HG02885 (cell line): ENCODE results near the gene LRRC10.
"Not testable (repeated sequence)": the region's sequence is repeated elsewhere in the genome, so short reads cannot be mapped to it uniquely, and the experiment has no call there.

Experiments
- ATAC-seq: cut with Tn5 transposase; IDR thresholded peaks from one replicate; pipeline ENCODE4 v1.9.1; 2021; ENCODE audit warnings: mild to moderate bottlenecking; ENCODE audit not compliant: unreplicated experiment, poor library complexity

Gene LRRC10

DNA sequence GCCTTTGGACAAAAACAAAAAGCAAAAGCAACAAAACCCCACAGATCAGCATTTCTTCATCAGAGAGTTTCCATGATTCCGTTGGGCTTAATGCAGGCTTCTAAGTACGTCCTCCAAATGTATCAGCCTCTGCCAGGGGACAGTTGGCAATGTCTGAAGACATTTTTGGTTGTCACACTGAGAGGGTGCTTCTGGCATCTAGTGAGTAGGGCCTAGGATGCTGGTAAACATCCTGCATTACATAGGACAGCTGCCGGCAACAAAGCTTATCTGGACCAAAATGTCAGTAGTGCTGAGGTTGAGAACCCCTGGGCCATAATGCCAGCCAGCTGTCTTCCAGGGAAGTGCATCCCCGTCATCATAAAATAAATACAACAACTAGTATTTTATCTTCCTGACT, 9.4 kb upstream of the LRRC10 start:
- no peak for ATAC-seq

DNA sequence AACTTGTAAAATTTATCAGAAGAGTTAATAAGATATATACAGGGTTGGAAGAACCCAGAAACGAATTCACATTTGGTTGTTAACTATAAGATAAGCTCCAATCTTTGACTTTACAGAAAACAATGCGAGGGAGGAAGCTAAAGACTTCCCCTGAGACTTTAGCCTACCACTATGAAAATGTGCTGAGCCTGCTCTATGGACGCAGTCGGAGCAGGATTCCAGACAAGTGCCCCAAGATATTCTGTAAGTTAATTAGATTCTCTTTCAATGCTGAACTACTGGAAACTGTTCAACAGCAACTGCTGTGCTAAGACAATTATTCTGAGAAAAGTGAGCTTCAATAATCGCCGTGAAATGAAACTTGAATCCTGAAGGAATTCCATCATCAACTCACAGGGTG, 8.3 kb upstream of the LRRC10 start:
- ATAC-seq, result no peak

DNA sequence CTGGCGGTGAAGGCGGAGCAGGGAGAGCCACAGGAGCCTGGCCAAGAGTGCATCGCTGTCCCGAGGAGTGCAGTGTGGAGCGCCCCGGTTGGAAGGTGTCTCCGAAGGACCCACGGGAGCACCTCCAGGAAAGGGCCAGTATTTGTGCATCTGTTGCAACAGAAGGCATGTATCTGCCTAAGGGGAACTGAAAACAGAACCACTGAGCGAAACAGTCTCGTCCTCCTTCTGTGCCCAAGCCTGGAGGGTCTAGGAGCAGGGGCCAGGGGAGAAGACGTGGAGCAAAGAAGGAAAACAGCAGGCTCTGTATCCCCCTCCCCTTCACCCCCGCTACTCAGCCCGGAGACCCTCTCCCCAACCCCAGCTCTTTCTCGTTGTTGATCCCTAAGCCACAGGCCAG, 5.3 kb upstream of the LRRC10 start:
- ATAC-seq, result no peak

DNA sequence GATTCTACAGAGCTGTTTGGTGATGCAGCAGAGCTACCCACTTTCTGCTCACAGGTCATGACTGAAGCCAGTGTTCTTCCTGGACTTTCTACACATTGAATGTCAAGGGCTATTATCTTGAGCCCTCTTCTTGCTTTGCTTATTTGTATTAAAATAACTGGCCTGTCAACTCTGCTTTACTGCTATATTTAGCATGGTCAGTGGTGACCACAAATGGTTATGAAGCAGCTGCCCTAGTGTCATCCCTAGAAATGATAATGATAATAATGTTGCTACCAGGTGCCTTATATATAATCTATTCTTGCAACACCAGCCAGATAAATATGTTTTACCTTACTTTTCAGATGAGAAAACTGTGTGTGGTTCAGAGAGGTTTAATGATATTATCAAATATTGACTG, 2.6 kb upstream of the LRRC10 start:
- no peak for ATAC-seq

DNA sequence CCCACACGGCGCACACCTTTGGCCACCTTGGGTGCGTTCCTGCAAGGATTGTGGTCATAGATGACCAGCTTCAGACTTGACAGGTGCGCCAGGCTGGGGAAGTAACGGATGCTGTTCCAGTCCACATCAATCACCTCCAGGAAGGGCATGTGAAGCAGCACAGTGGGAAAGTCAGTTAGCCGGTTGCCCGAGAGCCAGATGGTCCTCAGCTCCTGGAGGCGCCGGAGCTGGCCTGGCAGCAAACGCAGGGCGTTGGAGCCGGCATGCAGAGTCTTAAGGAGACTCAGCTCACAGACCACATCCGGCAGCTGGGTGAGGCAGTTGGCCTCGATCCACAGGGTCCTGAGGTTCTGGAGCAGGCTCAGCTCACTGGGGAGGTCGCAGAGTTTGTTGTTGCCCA, 581 bp downstream of the LRRC10 start:
- ATAC-seq, result no peak

DNA sequence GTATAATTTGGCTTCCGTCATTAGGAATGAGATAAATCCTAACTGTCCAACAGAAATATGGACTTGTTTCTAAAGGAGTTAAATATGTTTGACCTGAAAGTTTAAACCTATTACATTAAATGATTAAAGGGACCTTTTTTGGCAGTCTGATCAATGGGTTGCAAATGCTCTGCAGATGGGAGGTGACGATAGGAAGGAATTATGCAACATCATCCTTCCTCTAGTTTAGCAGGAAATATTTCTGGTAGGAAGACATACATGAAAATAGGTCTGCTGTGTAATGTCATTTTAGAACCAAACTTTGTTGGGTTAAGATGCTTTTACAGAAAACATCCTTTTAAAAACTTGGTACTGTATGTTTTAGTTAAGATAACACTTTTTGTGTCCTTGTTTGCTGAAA, 2.6 kb downstream of the LRRC10 start:
- no peak for ATAC-seq

DNA sequence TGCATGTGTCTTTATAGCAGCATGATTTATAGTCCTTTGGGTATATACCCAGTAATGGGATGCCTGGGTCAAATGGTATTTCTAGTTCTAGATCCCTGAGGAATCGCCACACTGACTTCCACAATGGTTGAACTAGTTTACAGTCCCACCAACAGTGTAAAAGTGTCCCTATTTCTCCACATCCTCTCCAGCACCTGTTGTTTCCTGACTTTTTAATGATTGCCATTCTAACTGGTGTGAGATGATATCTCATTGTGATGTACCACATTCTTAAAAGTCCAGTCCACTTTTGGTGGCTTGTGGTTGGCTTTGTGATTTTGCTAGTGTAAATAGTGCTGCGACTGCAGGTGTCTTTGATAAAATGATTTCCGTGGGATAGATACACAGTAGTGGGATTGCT, 6.4 kb downstream of the LRRC10 start:
- ATAC-seq, result not testable (repeated sequence)

DNA sequence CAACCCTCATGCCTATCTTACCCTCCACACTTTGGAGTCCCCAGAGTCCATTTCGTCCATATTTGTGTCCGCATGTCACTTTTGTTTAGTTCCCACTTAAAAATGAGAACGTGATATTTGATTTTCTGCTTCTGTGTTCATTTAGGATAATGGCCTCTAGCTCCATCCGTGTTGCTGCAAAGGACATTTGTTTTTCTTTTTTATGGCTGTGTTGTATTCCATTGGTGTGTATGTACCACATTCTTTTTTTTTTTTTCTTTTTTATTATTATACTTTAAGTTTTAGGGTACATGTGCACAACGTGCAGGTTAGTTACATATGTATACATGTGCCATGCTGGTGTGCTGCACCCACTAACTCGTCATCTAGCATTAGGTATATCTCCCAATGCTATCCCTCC, 7.2 kb downstream of the LRRC10 start:
- not testable (repeated sequence) for ATAC-seq

DNA sequence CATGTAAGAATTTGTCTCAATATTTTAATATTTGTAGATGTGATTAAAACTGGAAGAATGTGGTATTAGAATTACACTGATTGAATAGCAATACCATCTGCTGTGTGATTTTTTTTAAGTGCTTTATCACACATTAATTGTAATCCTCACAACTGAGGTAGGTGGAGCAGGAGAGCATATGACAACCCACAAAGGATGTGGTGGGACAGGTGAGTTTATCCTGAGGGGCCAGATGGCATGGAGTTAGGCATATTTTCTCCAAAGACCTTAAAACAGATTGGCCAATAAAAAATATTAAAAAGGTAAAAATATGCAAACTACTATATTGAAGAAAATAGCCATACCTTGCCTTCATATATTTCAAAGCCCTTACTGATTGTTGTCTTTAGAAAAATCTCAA, 7.8 kb downstream of the LRRC10 start:
- ATAC-seq, result no peak

DNA sequence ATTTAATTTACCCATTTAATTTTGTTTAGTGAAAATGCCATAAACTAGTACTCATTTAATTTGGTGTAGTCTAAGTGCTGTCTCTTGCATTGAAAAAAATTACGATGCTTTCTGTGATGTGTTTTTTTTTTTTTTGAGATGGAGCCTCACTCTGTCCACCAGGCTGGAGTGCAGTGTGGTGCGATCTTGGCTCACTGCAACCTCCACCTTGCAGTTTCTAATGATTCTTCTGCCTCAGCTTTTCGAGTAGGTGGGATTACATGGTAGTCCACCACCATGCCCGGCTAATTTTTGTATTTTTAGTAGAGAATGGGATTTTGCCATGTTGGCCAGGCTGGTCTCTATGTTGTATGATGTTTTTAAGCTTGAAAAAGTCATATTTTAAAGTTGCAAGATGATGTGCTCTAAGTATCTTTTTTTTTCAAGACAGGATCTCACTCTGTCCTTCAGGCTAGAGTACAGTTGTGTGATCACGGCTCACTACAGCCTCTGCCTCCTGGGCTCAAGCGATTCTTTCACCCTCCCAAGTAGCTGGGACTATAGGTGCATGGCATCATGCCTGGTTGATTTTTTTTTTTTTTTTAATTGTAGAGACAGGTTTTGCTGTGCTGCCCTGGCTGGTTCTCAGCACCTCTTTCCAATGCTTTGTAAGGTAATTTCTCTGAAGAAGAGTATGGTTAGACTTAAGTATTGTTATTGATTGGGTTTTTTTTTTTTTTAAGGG, 8.6 kb downstream of the LRRC10 start:
- ATAC-seq, result no peak

DNA sequence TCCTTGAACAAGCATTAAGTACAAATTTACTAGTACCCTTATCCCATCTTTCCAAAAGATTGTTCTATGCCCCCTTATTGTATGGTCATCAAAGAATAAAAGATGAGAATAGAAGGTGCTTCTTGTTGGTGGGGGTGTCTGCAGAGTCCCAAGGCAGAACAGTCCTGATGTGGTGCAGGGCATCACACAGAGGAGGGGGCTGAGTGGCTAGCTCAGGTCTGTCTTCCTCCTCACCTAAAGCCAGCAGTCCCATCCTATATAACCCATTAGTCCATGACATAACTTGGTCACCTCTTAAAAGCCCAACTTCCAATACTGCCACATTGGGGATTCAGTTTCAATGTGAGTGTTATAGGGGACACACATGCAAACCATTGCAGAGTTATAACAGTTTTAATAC, 9.9 kb downstream of the LRRC10 start:
- ATAC-seq, result no peak

DNA sequence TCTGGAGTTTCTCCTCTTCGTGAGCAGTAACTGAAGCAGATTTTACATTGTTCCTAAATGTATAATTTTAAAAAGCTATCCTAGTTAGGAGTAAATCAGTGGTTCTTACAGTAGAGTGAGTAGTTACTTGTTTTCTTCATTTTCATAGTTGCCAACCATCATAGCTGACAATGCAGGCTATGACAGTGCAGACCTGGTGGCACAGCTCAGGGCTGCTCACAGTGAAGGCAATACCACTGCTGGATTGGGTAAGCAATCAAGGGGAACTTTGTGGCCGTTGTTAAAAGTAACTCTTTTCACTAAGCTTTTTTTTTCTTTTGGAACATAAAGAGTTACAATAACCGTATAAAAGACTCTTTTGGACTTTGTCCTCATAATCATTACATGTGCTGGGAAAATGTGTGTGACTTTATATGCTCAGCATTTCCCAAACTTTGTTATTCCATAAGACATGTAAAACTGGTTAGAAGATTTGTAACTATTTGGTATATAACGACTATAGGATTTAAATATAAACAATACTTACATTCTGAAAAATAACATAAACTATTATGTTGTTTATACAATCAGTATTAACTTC, 12.4 kb downstream of the LRRC10 start:
- no peak for ATAC-seq

DNA sequence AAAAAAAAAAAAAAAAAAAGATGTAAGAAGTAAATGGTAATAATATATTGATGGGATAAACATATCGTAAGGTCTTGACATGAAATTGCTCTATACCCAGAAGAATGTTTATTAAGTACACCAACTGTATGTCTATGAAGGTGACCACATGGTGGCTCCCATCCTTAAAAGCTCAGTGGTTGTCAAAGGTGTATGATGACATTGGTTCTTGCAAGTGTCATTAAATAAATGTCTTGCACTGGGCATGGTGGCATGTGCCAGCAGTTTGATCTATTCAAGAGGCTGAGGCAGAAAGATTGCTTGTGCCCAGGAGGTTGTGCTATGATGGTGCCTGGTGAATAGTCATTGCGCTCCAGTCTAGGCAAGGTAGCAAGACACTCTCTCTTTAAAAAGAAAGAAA, 15.0 kb downstream of the LRRC10 start:
- ATAC-seq, result no peak

DNA sequence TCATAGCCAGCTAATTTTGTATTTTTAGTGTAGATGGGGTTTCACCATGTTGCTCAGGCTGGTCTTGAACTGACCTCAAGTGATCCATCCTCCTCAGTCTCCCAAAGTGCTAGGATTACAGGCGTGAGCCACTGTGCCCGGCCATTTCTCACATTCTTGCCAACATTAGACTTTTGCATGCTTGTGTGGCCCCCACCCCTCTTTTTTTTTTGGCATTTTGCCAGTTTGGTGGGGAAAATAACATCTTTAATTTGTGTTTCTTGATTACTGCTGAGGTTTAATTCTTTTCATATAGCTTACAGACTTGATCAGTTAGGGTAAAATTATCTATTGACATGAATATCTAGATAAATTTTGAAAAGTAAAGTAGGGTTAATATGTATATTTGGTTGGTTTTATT, 21.6 kb downstream of the LRRC10 start:
- ATAC-seq, result no peak

DNA sequence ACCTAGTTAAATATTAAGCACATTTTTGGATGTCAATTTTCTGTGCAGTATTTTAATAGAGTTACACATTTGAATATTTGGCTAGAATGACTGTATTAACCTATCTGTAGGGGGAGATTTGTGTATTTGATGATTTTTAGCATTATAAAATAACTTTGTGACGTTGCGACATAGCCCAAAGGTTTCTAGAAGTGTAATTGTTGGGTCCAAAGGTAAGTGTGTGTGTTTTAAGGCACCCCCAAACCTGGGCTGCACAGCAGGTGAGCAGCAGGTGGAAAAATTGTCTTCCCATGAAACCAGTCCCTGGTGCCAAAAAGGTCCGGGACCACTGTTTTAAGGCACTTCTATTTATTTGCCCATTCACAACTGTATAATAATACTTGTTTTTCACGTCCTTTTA, 22.2 kb downstream of the LRRC10 start:
- no peak for ATAC-seq

DNA sequence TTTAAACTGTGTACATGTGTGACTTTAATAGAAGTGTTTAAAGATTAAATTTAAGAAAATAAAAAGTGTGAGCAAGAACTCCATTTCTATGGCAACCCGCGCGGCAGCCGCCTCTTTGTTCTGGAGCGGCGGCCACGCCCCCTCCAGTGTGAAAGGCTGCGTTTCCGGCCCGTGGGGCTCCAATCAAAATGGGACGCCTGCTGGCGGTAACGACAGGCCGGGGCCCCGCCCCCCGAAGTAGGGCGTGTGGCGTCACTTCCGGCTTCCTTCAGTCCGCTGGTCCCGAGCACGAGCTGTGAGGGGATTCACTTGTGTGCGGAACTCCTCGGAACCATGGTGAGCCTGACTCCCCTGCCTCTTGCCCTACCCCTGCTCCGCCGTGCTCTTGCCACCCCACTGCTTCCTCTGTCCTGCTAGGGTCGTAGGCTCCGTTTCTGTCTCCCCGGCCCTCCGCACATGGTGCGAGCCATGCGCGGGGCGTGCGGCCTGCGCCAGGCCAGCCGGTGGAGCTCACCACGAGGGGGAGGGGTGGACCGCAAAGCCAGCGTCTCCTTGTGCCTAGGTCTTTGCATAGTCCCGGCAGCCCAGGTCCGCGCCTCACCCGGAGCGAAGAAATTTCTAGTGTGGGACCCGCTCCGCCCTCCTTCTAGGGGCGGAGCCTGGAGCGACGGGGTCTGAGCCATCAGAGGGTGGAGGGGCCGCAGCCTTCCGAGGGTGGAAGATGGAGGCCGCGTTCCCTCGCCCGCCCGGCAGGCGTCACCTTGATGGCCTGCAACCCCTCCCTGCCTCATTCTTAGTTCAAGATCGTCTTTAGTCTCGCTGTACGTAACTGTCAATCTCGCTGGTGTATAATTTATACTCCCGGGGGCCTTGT, 25.3 kb downstream of the LRRC10 start, which contains the start of gene CCT2:
CCT2 (plus strand) TSS at position 271 of the 874 bp plus-strand sequence; CDS start at position 334, 63 bp downstream.
- ATAC-seq, result peak; percentile 98

DNA sequence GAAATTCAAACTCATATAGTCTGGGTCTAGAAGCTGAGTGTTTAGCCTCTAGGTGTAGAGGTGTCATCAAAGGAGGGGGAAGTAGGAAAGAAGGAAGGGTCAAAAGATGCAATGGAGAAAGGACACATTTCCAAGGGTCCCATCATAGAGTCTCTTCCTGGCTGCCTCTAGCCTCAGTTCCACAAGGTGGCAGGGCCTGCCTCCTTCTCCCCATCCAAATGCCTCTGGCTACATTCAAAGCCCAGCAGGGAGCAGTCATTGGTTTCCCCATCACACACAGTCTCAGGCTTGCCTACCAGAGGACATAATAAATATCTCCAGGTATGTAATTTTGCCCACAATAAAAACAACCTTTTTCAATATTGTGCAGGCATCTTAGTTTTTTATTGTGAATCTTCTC, 27.5 kb downstream of the LRRC10 start:
- ATAC-seq, result no peak

DNA sequence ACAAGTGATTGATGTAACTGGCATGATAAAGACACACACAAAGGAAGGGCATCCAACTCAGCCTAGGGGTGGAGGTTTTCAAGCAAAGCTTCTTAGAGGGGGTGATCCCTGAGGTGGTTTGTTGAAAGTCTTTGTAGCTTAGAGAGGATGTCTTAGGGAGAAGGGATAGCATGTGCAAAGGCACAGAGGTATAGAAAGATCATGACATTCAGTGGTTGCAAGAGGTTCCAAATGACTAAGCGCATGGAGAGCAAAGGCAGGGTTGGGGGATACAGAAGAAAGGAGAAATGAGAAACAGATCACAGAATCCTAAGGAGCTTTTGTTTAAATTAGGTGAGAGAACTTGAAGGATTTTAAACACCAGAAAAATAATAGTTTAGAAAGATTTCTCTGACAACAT, 30.6 kb downstream of the LRRC10 start:
- ATAC-seq, result no peak

DNA sequence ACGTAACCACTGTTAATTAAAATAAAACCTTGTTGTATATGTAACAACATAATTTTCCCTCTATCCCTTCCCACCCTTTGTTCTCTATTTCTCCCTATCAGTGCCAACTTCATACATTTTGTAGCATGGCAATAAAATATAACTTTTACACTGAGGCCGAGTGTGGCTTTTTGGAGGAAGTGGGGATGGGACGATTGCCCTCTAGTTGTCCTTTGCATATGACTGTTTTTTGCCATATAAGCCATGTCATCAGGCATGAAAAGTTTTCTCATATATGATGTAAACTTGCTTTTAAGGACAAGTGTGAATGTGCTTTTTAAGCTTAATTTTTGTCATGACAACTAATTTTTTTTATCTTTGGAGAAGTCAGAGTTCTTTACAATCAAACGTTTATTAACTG, 31.7 kb downstream of the LRRC10 start:
- ATAC-seq, result peak; percentile 54

DNA sequence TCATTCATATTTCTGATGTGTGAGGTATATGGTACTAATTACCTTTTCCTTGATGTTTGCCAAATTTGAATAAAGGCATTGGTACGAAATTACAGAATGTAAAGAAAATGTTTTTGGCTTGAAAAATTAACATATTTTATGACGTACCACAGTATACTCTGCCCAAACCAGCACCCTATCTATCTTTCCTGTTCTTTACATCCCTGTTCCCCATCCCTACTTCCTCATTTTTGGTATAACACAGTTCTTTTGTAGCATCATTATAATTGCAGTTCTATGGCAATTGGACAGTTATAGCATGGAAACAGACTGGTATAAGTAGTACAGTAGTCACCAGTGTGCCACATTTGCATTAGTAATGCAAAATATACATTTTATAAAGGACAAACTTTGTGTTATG, 32.4 kb downstream of the LRRC10 start:
- ATAC-seq, result no peak

DNA sequence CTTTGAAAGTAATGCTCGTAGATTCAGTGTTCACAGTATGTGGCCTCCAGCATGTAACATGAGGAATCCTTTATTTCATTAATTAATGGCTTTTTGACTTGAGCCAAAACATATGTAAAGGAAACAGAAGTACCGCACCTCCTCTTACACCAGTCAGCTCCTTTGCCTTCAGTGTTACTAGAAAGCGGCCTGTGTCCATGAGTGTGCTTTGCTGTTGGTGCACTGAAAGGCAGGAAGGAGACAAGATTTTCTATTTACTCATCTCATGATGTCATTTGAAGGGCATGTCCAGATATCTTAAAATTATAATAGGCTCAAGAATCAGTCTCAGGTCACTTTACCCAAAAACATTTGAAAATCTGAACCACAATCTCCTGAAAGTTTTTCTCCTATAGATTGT, 35.4 kb downstream of the LRRC10 start:
- no peak for ATAC-seq
